BJ (cell line): Measurements from ENCODE around the gene BMI1. TPM values are rescaled to one million over a fixed set of nuclear protein-coding genes. Genes with fewer than 3 reads are reported as not detected.

Experiments used
- CTCF ChIA-PET: fragments of 350-600 bp; formaldehyde crosslinking; extraction: SDS; loops from one replicate; lab custom pipeline; 2021; ENCODE audit warnings: antibody characterized with exemption, inconsistent platforms; lab: Yijun Ruan, JAX
- POLR2A ChIA-PET: fragments of 300-600 bp; sonication (Branson Sonifier 250); formaldehyde crosslinking; extraction: SDS; loops from one replicate; lab custom pipeline; 2021; ENCODE audit warnings: antibody characterized with exemption; lab: Charles Lee
- DNase-seq: peaks from one replicate; pipeline ENCODE4 v3.0.0-alpha.2; 2011; ENCODE audit warnings: low read depth
- H3K27me3 ChIP-seq: 2 replicates; pipeline ENCODE4 v1.6.0; 2011; ENCODE audit warnings: low read length; ENCODE audit not compliant: control insufficient read depth, insufficient read depth
- H3K36me3 ChIP-seq: 2 replicates; pipeline ENCODE4 v1.5.1; 2011; ENCODE audit warnings: low read length; ENCODE audit not compliant: control insufficient read depth, insufficient read depth
- H3K4me3 ChIP-seq: 2 replicates; pipeline ENCODE4 v1.5.1; 2011; ENCODE audit warnings: low read depth, mild to moderate bottlenecking, control low read depth, low read length
- CTCF ChIP-seq: IDR thresholded peaks from 2 replicates; pipeline ENCODE4 v1.5.1; 2011; ENCODE audit warnings: low read depth, mild to moderate bottlenecking, control low read depth, inconsistent platforms, low read length, moderate library complexity; ENCODE audit not compliant: insufficient read depth
- polyA plus RNA-seq: library from polyadenylated mRNA; depleted of rRNA; stranded (reverse); fragments of >200 nt; gene quantifications from 2 replicates; pipeline ENCODE4 v1.2.3, GENCODE V29; 2011

The BMI1 gene
- polyA plus RNA-seq, 1 experiment: 20.3 TPM

DNA sequence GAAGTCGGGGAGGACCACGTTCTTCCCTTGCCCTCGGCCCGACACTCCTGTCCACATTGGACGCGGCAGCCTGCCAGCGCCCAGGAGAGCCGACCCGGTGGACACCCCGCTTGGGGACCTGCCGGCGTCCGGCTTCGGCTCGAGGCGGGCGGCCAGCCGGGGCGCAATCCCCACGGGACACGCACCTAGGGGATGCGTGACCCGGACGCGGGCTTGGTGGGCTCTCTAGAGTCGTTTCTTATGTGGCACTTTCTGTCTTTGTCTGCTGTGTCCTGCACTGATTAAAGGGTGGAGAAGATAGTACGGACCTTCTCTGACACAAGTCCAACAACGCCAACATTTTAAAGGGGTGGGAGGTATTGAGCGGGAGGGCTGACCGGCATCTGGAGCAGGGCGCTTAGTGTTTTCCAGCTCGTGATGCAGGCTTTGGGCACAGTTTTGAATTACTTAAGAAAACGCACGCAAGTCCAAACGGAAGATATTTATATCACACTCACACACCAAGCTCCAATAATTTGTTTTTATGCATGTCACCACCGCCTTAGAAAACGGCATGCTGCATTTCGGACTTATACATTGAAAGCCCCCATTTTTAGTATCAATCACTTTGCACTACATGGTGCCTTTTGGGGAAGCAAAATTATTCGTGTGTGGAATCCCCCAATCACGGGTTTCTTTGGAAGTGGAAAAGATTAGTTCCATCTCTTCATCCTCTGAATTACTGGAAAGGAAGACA is 20.5 kb downstream of the BMI1 start:
- ChIA-PET CTCF (no interaction called here), POLR2A (no interaction called here)
- H3K4me3 ChIP-seq: peak overlapping the region; percentile 76
- no peak for TF ChIP-seq CTCF
- peaks cover 46% of the 10 kb centered on the region for H3K27me3 ChIP-seq
- DNase-seq: no peak
- H3K36me3 ChIP-seq: no peaks in the 10 kb centered on the region

DNA sequence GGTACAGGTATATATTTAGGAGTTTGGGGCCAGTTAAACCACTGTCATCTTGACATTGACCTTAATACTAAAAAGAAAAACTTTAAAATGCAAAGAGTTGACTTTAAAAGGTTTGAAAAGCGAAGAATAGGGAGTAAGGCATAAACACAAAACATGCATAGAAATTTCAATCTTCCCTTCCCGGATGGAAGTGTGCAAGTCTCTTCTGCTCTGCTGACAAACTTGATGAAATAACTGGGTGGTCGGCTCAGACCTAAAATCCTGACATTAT is 21.0 kb downstream of the BMI1 start:
- Histone ChIP-seq H3K27me3 (peaks cover 42% of the 10 kb centered on the region), H3K4me3 (no peak overlapping the region), H3K36me3 (no peaks in the 10 kb centered on the region)
- no peak for TF ChIP-seq CTCF
- no peak for DNase-seq
- CTCF ChIA-PET: no interaction called here
- POLR2A ChIA-PET: no interaction called here

DNA sequence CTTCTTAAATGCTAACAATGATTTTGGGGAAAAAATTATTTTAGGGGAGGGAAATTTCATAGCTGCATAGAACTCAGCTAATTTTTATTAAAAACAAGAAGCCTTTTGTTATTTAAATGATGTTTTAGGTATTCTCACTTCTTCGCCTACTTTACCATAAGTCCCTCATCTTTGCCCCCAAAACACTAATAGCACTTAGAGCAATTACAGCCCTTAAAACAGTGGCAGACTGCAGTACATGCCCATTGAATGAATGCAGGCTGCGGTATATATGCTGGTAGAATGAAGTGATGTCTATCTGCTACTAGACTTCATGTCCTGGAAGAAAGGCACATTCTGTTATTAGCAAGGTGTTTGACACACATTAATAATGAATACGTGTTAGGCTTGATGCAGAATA is 21.5 kb downstream of the BMI1 start:
- no peak for TF ChIP-seq CTCF
- POLR2A ChIA-PET: no interaction called here
- DNase-seq: no peak
- Histone ChIP-seq H3K36me3 (no peaks in the 10 kb centered on the region), H3K4me3 (no peak overlapping the region), H3K27me3 (peaks cover 40% of the 10 kb centered on the region)
- CTCF ChIA-PET: no interaction called here

GRCh38 chr10:22343731-22344130 is 22.8 kb downstream of the BMI1 start:
- ChIA-PET CTCF (interaction anchor here (0.8 to 2.1 kb wide), 2 partner anchors 20 to 645 kb away, joined by 3 to 5 read pairs; no protein-coding TSS in a partner anchor), POLR2A (no interaction called here)
- DNase-seq: no peak

GRCh38 chr10:22344249-22344648 is 23.4 kb downstream of the BMI1 start:
- no peak for TF ChIP-seq CTCF
- POLR2A ChIA-PET: no interaction called here
- Histone ChIP-seq H3K4me3 (no peak overlapping the region), H3K27me3 (peaks cover 29% of the 10 kb centered on the region), H3K36me3 (no peaks in the 10 kb centered on the region)
- CTCF ChIA-PET: interaction anchor here (0.7 to 2.1 kb wide), 2 partner anchors 351 to 644 kb away, joined by 3 to 5 read pairs; no protein-coding TSS in a partner anchor
- no peak for DNase-seq

More at GRCh38 chr10:22343731-22344130, 22.8 kb downstream of the BMI1 start:
- peaks cover 33% of the 10 kb centered on the region for H3K27me3 ChIP-seq
- H3K4me3 ChIP-seq: no peak overlapping the region
- H3K36me3 ChIP-seq: no peaks in the 10 kb centered on the region
- TF ChIP-seq CTCF: no peak
